HEK293 (cell line): Measurements from ENCODE around the gene BRAT1.

Source experiments
- CTCF ChIA-PET: fragments of 350-600 bp; formaldehyde crosslinking; extraction: SDS; loops from one replicate; lab custom pipeline; 2021; ENCODE audit warnings: antibody characterized with exemption; lab: Yijun Ruan, JAX
- POLR2A ChIA-PET: fragments of 300-600 bp; formaldehyde crosslinking; extraction: SDS; loops from one replicate; lab custom pipeline; 2020; ENCODE audit warnings: antibody characterized with exemption, inconsistent platforms; lab: Yijun Ruan, JAX
- H3K27ac ChIP-seq: fragments of 200-500 bp; sonication (Bioruptor generic); 2 replicates; pipeline ENCODE4 v1.5.1; 2014; ENCODE audit warnings: low read depth, low read length, control low read depth, inconsistent platforms; ENCODE audit errors: extremely low read depth
- H3K36me3 ChIP-seq, 2 experiments: fragments of 200-500 bp in 1 of 2; sonication (Bioruptor generic) in 1 of 2; 1 replicate in 1 of 2; 2 replicates in 1 of 2; pipeline ENCODE4 v1.5.1; 2014 to 2017; ENCODE audit warnings: inconsistent platforms in 2 of 2, low read length in 2 of 2; ENCODE audit not compliant: control insufficient read depth in 2 of 2, insufficient read depth in 1 of 2
- H3K4me1 ChIP-seq: fragments of 200-500 bp; sonication (Bioruptor generic); 2 replicates; pipeline ENCODE4 v1.5.1; 2014; ENCODE audit warnings: mild to moderate bottlenecking, low read length, inconsistent platforms; ENCODE audit not compliant: control insufficient read depth, insufficient read depth
- H3K4me3 ChIP-seq: 2 replicates; pipeline ENCODE4 v1.5.1; 2011; ENCODE audit warnings: low read depth, mild to moderate bottlenecking, control low read depth, low read length, moderate library complexity
- H3K9me3 ChIP-seq: fragments of 200-500 bp; sonication (Bioruptor generic); 2 replicates; pipeline ENCODE4 v1.5.1; 2014; ENCODE audit warnings: low read depth, low read length, inconsistent platforms; ENCODE audit not compliant: control insufficient read depth, insufficient read depth
- AEBP2 ChIP-seq: fragments of 450-650 bp; formaldehyde crosslinking; IDR thresholded peaks from 2 replicates; pipeline ENCODE4 v1.5.1; 2016; ENCODE audit warnings: missing biosample characterization, missing genetic modification characterization, borderline replicate concordance
- BCL6B ChIP-seq: fragments of 450-650 bp; formaldehyde crosslinking; IDR thresholded peaks from 2 replicates; pipeline ENCODE4 v1.5.1; 2017; ENCODE audit warnings: missing biosample characterization, missing genetic modification characterization
- GLI4 ChIP-seq: fragments of 450-650 bp; formaldehyde crosslinking; IDR thresholded peaks from 2 replicates; pipeline ENCODE4 v1.5.1; 2016; ENCODE audit warnings: missing biosample characterization, missing genetic modification characterization
- HOXC10 ChIP-seq: sonication (generic); formaldehyde crosslinking; IDR thresholded peaks from 2 replicates; pipeline ENCODE4 v1.8.1; 2023; ENCODE audit warnings: mild to moderate bottlenecking, missing genetic modification reagents
- KLF1 ChIP-seq: fragments of 450-650 bp; formaldehyde crosslinking; IDR thresholded peaks from 2 replicates; pipeline ENCODE4 v1.5.1; 2016; ENCODE audit warnings: missing biosample characterization, missing genetic modification characterization
- OSR2 ChIP-seq: fragments of 450-650 bp; formaldehyde crosslinking; IDR thresholded peaks from 2 replicates; pipeline ENCODE4 v1.5.1; 2016; ENCODE audit warnings: missing biosample characterization, missing genetic modification characterization
- OVOL3 ChIP-seq: fragments of 450-650 bp; formaldehyde crosslinking; IDR thresholded peaks from 2 replicates; pipeline ENCODE4 v1.5.1; 2016; ENCODE audit warnings: missing biosample characterization, missing genetic modification characterization
- WT1 ChIP-seq: fragments of 450-650 bp; formaldehyde crosslinking; IDR thresholded peaks from 2 replicates; pipeline ENCODE4 v1.5.1; 2016; ENCODE audit warnings: missing biosample characterization, missing genetic modification characterization
- ZFP41 ChIP-seq: fragments of 450-650 bp; formaldehyde crosslinking; IDR thresholded peaks from 2 replicates; pipeline ENCODE4 v1.5.1; 2016; ENCODE audit warnings: missing biosample characterization, missing genetic modification characterization, borderline replicate concordance
- ZFP69B ChIP-seq: fragments of 450-650 bp; formaldehyde crosslinking; IDR thresholded peaks from 2 replicates; pipeline ENCODE4 v1.5.1; 2016; ENCODE audit warnings: missing biosample characterization, missing genetic modification characterization
- ZNF121 ChIP-seq: fragments of 450-650 bp; formaldehyde crosslinking; IDR thresholded peaks from 2 replicates; pipeline ENCODE4 v1.5.1; 2016; ENCODE audit warnings: missing biosample characterization, missing genetic modification characterization
- ZNF23 ChIP-seq: fragments of 450-650 bp; formaldehyde crosslinking; IDR thresholded peaks from 2 replicates; pipeline ENCODE4 v1.5.1; 2016; ENCODE audit warnings: missing biosample characterization, missing genetic modification characterization, borderline replicate concordance
- ZNF292 ChIP-seq: fragments of 450-650 bp; formaldehyde crosslinking; IDR thresholded peaks from 2 replicates; pipeline ENCODE4 v1.5.1; 2016; ENCODE audit warnings: low read depth, missing biosample characterization, missing genetic modification characterization, borderline replicate concordance
- ZNF302 ChIP-seq: fragments of 450-650 bp; formaldehyde crosslinking; IDR thresholded peaks from 2 replicates; pipeline ENCODE4 v1.5.1; 2016; ENCODE audit warnings: missing biosample characterization, missing genetic modification characterization, low read depth
- ZNF335 ChIP-seq: fragments of 450-650 bp; formaldehyde crosslinking; conservative IDR thresholded peaks from 2 replicates; pipeline ENCODE4 v1.5.1; 2016; ENCODE audit warnings: missing biosample characterization, missing genetic modification characterization
- ZNF488 ChIP-seq: fragments of 450-650 bp; formaldehyde crosslinking; IDR thresholded peaks from 2 replicates; pipeline ENCODE4 v1.5.1; 2016; ENCODE audit warnings: missing biosample characterization, missing genetic modification characterization
- ZNF510 ChIP-seq: fragments of 450-650 bp; formaldehyde crosslinking; IDR thresholded peaks from 2 replicates; pipeline ENCODE4 v1.5.1; 2018; ENCODE audit warnings: mild to moderate bottlenecking, missing genetic modification characterization, missing biosample characterization; ENCODE audit not compliant: insufficient replicate concordance
- ZNF518A ChIP-seq: fragments of 450-650 bp; formaldehyde crosslinking; conservative IDR thresholded peaks from 2 replicates; pipeline ENCODE4 v1.5.1; 2016; ENCODE audit warnings: low read depth, missing biosample characterization, missing genetic modification characterization
- ZNF639 ChIP-seq: fragments of 450-650 bp; formaldehyde crosslinking; IDR thresholded peaks from 2 replicates; pipeline ENCODE4 v1.5.1; 2016; ENCODE audit warnings: missing biosample characterization, missing genetic modification characterization
- ZSCAN18 ChIP-seq: fragments of 450-650 bp; formaldehyde crosslinking; IDR thresholded peaks from 2 replicates; pipeline ENCODE4 v1.5.1; 2016; ENCODE audit warnings: missing biosample characterization, missing genetic modification characterization

The BRAT1 gene

GRCh38 chr7:2583798-2584580 lies 28.7 kb upstream of the BRAT1 start:
- H3K4me3 ChIP-seq: no peak overlapping the region
- no peak overlapping the region for H3K27ac ChIP-seq
- no peaks in the 10 kb centered on the region for H3K4me1 ChIP-seq
- POLR2A ChIA-PET: interaction anchor here (0.5 kb wide), 1 partner anchor 12 kb away, joined by 3 read pairs; no protein-coding TSS in a partner anchor
- no peak for TF ChIP-seq OSR2 (tag by site-specific recombination)
- TF ChIP-seq OVOL3: no peak
- no peak for TF ChIP-seq AEBP2 (tag by site-specific recombination)
- no peak for TF ChIP-seq ZFP69B (tag by site-specific recombination)
- TF ChIP-seq, all 188 proteins: peak for 0
- Histone ChIP-seq H3K9me3 (no peaks in the 10 kb centered on the region), H3K36me3 (peaks cover 0 to 31% of the 10 kb centered on the region in 2 experiments; a peak in 2 of 3 replicates)
- CTCF ChIA-PET: interaction anchor here (0.6 kb wide), 1 partner anchor 87 kb away, joined by 3 read pairs; no protein-coding TSS in a partner anchor

- POLR2A ChIA-PET: no interaction called here
- Histone ChIP-seq H3K9me3 (no peaks in the 10 kb centered on the region), H3K4me1 (no peaks in the 10 kb centered on the region), H3K27ac (no peak overlapping the region), H3K36me3 (peaks cover 0 to 29% of the 10 kb centered on the region in 2 experiments; a peak in 2 of 3 replicates), H3K4me3 (no peak overlapping the region)
- CTCF ChIA-PET: interaction anchor here (0.6 kb wide), 1 partner anchor 514 kb away, joined by 4 read pairs; no protein-coding TSS in a partner anchor
- no peak for TF ChIP-seq ZNF23 (tag by site-specific recombination)
- no peak for TF ChIP-seq ZFP41 (tag by site-specific recombination)
- TF ChIP-seq ZNF292 (tag by site-specific recombination): no peak
- no peak for TF ChIP-seq ZNF518A (tag by site-specific recombination)
- no peak for TF ChIP-seq ZNF488 (tag by site-specific recombination)
- no peak for TF ChIP-seq ZNF121 (tag by site-specific recombination)
- TF ChIP-seq BCL6B: no peak
- TF ChIP-seq HOXC10 (CRISPR knock-in tag): no peak
- no peak for TF ChIP-seq ZNF335
- TF ChIP-seq ZNF639 (tag by site-specific recombination): no peak
- no peak for TF ChIP-seq ZSCAN18
- no peak for TF ChIP-seq ZNF302 (tag by site-specific recombination)
- no peak for TF ChIP-seq ZNF510
- no peak for TF ChIP-seq WT1 (tag by site-specific recombination)
- TF ChIP-seq KLF1 (tag by site-specific recombination): no peak
- TF ChIP-seq GLI4 (tag by site-specific recombination): no peak
These were observed 26.8 kb upstream of the BRAT1 start for GRCh38 chr7:2582006-2582735.
